GM18519 (cell line): Measurements from ENCODE around the gene CDH23.
A peak's percentile ranks its signal among the peaks of the same experiment; 100 is the strongest.

Experiments used
- ATAC-seq: cut with Tn5 transposase; IDR thresholded peaks from one replicate; pipeline ENCODE4 v1.9.1; 2021; ENCODE audit warnings: mild to moderate bottlenecking, moderate library complexity; ENCODE audit not compliant: unreplicated experiment, low FRiP score

The CDH23 gene

DNA sequence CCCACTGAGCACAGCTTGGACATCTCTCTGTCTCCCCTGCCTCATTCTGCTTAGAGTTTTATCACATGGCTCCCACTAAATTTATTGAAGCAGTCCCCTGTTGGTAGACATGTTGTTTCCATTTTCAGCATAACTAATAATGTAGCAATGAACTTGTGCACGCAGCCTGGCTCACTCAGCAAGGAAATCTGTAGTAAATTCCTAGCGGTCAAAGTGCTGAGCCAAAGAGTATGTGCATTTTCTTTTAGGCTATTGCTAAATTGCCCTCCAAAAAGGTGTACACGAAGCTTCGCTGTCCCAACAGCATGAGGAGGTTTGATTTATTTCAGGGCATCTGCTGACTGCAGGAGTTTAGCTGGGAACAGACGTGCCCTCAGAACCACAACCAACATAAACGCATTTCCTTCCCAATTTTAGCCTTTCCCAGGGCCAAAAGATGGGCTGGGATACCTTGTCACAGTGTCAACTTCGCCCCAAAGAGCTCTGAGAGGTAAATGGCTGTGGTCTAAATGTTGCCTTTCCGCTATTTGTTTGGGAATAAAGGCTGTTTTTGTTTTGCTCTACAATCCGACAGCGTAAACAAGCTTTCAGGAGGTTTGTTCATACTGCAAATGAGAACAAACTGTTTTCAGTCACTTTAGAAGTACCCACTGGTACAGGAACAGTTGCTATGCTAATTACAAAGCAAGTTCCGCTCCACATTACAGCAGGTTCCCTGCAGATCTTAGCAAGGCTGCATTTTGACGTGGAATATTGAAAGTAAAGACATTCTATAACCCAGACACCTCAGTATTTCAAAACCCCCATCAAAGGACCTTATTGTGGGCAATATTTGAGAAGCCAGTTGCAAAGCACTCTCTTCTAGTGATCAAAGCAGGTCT lies 359.8 kb downstream of the CDH23 start:
- no peak for ATAC-seq

DNA sequence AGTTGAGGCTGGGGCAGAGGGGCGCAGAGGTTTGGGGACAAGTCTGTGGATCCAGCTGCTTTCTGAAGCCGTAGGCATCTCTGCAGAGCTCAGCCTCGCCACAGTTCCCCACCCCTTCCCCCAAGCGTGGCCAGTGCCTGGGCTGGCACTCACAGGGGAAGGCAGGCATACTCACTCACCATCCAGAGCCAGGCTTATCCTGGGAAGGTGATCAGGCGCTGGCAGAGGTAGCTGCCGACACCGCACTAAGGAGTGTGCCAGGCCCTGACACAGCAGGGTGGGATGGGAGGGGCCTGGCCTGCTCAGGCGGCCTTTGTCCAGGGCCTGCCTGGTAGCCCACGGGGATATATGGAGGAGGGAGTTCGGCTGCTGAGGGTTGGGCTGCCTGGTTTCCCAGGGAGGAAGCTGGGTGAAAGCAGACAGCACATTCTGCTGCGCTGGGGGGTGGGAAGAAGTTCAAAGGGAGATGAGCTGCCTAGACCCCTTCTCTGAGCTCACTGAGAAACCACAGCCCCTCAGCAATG lies 360.7 kb downstream of the CDH23 start:
- no peak for ATAC-seq

DNA sequence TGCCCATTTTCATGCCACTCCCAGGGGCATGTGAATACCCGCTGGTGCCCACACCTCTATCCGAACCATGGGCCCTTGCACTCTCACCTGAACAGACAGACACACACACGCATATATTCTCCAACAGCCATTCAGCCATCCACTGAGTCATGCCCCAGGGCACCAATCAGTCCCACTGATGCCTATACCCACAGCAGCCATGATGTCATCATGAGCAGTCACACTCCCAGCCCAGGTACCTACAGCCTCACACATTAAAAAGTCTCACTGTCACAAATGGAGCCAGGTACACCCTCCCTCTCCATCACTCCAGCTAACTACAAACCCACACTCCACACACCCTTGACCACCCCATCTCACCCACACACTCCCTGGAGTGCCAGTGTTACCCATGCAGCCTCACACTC lies 364.4 kb downstream of the CDH23 start:
- no peak for ATAC-seq

DNA sequence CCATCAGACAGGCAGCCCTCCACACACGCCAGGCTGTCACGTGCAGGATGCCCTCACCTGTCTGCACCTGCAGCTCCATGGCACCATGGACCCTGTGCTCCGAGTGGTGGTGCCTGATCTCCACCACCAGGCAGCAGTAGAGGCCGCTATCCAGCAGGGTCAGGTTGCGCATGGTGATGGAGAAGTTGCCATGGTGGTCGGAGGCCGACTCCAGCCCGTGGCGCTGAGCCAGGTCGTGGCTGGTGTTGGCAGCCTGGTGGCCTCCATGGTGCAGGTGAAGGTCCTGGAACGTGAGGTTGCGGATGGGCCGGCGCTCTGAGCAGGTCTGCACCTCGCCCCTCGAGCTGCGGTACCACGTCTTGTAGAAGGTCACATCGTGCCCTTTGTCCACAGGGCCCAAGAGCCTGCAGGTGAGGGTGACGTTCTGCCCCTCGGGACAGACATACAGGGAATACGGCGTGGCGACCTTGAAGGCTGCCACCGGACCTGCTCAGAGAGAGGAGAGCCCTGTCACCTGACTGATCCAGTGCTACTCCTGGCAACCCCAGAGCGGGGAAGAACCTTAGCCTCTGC lies 364.9 kb downstream of the CDH23 start:
- no peak for ATAC-seq

DNA sequence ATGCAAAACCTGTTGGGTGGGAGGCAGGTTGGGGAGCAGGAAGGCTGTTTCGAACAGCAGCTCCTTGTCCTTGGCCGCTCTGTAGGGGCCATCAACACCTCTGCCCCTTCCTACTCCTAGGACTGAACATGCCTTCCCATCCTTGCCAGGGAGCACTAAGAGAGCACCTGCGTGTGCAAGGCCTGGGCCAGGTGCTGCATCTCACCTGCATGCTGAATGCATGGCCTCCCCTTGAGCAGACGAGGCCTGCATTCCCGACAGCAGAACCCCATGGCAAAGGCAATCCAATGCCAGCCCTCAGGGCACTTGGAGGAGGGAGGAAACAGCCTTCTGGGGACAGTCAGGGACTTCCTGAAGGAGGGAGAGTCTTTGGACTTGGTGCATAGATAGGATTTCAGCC lies 365.6 kb downstream of the CDH23 start:
- ATAC-seq = no peak

DNA sequence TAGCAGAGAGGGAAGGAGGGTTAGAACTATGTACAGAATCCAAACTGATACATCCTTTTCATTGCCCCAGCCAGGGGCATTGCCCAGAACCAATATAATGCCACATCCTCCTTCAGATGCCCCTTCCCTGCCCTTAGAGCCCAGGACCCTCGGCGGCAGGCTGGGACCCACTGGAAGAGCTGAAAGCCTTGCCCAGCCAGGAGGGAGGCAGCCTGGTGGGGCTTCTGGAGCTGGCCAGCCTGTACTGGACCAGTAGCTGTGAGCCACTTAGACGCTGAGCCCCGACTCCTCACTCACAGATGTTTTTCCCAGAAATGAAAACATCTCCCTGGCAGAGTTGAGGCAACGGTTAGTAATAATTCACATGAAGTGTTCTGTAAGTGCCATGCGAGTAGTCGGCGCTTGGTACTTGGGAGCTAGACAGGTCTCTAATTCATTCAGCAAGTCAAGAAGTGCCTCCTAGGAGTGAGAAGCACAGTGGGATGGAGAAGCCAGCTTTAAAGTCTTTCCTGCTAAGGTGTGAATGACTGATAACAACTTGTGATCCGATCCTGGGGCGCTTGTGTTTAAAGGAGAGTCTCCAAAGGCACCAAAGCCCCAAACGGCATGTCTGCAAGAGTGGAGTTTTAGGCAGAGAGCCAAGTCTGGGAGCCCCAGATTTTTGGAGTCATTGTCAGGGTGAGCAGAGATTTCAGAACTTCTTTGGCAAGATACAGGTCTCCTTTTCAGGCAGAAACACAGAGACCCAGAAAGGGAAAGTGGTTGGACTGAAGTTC lies 366.8 kb downstream of the CDH23 start:
- ATAC-seq = no peak

DNA sequence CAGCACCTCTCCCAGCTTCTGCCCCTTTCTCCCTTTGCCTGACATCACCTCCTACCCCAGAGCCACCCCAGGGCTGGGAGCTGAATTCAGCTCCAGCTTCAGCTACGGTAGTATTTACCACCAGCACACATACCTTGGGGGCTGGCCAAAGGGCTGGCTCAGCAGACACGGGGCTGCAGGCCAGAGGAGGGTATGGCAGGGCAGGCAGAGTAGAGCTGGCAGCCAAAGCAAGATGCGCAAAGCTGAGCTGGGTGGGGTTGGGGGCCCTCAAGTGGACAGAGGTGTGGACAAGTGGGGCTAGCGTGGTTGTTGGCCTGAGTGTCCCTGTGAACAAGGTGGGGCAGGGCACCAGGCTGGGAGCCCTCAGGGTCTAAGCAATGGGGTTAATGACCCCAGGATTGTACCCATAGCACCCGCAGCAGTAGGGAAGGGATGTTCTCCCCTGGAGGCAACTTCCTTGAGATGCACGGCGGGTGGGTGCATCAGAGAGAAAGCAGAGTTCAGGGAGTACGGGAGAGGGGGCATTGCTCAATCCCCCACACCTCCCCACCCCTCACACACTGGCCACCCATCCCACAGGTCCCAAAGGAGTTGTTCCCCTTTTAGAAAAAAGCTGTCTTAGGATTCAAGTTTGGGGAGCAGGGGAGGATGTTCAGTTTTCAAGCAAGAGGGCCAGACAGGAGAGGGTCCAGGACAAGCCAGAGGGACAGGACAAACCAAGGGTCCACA lies 368.6 kb downstream of the CDH23 start:
- no peak for ATAC-seq

DNA sequence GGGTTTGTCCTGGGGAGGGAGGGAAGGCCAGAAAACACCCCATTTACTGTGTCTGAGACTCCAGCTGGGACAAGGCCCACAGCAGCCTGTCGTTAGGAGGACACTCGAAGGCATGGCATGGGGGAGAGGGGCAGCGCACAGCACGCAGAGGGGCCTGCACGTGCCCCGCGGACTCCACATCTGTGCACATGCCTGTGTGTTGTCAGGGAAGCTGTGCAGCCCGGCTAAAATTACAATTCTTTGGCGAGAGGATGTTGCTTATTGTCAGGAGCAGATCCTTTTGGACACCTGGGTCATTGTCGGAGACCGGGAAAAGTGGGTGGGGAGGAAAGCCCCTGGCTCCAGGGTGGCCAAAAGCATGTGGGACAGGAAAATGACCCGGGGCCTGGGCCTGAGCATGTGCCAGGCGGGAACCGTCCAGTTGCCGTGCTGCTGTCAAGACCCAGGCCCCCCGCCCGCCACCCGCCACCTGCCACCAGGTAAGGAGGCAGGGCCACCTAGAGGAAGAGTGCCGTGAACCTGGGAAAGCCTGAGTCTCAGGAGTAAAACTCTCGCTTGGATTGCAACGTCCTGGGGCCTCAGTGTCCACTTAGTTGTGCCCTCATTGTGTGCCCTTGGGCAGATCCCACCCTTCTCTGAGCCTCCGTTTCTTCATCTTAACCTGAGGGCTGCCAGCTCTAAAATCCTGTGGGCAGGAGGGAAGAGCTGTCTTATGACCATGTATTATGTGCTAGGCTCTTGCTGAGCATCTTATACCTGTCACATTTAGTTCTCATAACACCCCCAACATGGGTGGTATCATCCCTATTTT lies 369.4 kb downstream of the CDH23 start:
- ATAC-seq = no peak

DNA sequence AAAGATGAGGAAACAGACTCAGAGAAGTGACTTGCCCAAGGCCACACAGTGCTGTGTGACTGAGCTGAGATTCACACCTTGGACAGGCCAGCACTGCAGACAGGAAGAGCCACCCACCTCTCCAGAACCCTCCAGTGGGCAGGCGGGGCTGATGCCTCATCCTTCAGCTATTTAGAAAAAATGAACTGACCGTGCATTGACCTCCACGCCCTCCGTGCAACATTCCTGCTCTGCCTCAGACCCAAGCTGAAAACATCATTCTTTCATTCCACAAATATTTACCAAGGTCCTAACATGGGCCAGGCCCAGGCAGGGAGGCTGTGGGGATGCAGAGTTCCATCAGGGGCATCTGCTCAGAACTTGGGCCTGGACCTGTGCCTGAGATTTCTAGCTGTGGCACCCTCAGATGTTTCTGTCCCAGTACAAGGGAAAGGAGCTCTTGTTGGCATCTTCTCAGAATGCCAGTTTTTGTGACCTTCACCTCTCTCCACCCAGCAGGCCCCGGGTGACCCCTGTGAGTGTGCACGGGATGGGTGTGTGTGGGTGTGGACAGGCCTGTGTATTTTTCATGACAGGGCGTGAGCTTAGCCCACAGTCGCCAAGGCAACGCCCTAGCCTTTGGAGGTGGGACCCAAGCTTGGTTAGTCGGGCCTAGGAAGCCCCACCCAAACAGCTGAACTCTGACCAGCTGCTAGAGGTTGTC lies 370.1 kb downstream of the CDH23 start:
- no peak for ATAC-seq

DNA sequence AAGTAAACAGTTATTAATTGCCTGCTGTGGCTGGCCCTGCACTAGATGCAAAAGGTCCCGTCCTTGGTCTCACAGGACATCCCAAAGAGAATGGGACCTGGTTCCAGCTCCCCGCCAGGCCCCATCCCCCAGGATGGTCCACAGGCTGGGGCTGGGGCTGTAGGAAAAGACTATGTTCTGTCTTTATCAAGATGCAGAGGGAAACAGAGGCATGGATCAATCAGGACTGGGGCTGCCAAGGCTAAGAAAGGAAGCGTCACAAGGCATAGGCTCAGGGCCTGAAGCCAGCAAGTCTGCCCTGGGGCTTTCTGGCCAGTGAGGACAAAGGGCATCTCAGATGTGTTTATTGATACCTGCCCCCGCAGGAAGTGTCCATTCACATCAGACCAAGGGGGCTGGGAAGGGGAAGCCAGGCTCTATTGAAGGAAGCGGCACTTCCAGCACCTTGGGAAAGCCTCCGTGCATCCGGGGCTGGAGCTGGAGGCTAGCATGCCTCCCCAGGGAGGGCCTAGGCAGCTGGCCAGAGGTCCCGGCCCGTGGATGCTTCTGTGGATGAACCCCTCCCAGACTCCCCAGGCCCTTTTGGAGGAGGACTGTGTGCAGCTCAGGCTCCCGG lies 370.8 kb downstream of the CDH23 start:
- ATAC-seq = no peak

DNA sequence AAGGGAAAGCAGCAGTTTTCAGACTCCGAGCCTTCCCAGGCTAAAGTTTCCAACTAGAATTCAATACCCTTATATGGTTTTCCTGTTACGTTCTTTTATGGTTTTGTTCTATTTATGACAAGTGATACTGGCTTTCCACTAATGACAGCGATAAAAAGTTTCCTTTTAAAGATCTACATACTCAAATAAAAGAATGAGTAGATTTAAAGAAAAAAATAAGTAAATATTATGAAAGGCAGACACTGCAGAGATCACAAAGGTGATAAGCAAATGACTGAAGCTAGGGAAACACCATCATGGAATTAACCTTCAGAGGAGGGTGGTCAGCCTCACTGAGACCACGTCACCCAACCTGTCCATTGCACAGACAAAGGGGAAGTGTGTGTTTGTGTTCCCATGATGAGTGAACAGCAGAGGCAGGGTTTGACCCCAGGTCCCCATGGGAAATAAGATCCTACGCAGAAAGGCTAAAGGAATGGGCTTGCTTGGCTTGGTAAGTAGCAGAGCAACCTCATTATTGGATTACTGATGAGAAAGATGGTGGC lies 372.6 kb downstream of the CDH23 start:
- peak; percentile 14 for ATAC-seq

DNA sequence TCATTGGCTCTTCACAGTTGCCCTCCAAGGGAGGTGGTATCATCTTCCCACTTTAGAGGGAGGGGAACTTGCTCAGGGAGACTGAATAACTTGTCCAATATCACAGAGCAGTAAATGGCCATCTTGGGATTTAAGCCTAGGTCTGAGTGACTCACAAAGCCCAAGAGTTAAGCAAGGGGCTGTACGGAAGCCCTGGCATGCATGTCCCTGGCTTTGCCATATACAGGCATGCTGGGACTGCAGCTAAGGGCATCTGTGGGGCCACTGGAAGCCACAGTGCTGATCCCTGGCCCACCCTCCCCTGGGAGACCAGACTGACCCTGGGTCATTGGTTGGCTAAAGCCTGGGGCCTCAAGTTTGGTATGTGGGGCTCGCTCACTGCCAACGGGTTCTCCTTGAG lies 373.5 kb downstream of the CDH23 start:
- no peak for ATAC-seq

DNA sequence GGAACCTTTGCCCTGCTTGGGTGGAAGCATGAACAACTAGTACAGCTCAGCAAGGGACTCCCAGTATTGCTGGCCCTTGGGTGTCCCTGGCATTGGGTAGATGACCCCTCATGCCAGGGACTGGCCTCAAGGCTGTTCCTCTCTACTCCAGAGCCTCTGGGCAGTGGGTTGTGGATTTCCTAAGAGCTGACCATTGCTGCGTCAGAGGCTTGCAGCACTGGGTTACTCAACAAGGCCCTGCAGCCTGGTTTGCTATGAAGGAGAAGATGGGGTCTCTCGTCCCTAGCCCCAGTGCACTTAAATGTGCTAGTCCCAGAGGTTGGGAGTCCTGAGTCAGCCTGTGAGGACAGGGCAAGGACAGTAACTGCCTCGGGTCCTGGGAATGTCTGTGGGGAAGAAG lies 374.1 kb downstream of the CDH23 start:
- ATAC-seq = no peak

DNA sequence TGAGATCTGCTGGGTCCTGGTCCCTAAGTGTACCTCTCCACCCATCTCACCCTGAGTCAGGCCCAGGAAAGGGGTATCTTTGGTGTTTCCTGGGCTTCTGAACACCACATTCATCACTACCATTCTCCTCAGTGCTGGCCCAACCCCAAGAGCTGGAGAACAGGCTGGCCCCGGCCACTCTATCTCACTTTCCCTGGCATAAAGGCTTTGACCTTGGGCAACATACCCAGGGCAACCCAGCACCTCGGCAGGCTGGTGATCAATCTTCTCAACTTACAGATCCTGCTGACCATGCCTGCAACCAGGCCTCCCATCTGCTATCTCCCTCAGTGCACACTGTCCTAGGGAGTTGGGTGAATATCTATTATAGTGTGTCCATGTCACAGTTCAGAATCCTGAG lies 374.5 kb downstream of the CDH23 start:
- no peak for ATAC-seq

DNA sequence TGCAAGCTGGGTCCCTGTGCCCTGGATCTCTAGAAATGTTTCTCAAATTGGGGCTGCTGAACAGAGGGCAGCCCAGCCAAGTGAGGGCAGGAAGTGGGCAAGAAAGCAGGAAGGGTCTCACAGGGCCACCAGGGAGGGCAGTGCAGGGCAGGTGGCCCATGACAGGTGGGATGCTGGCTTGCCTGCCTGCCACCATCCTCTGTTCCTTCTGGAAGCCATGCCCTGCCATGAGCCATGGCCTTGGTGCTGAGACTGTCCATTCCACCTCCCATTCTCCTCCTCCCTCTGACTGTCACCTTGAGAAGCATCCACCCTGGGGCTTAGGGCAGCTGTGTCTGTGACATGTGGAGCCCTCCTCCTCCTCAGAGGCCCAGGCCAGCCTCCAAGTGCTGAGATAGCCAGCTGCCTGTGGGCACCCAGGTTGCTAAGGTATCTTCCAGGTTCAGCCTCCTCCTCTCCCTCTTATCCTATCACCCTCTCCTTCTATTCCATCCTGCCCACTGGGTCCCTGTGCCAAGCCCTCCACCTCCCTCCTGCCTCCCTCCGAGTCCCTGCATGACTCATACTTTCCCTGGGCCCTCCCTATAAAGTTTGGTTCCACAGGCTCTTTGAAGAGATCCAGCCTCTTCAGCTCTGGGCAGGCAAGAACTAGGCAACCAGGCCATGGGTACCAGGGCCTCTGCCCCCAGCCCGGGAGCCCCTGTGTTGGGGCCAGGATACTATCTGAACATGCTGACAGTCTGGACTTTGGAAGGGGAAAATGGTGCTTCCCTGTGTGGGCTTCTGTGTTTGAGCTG lies 375.3 kb downstream of the CDH23 start:
- ATAC-seq = no peak

DNA sequence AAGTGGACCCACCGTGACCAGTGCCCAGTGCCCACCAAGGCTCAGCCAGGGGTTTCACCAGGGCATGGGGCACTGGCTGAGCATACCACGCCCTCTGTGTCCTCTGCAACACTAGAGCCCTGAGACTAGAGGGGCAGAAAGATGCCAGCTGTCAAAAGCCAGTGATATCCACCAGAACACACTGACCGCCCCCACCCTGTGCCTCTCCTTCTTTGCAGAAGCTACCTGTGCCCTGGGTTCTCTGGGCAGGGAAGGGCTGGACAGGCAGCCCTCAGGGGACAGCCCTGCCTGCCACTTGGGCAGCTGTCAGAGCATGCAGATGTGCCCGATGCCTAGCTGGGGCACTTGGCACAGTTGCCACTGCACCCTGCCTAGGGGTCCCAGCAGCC lies 376.1 kb downstream of the CDH23 start:
- no peak for ATAC-seq

DNA sequence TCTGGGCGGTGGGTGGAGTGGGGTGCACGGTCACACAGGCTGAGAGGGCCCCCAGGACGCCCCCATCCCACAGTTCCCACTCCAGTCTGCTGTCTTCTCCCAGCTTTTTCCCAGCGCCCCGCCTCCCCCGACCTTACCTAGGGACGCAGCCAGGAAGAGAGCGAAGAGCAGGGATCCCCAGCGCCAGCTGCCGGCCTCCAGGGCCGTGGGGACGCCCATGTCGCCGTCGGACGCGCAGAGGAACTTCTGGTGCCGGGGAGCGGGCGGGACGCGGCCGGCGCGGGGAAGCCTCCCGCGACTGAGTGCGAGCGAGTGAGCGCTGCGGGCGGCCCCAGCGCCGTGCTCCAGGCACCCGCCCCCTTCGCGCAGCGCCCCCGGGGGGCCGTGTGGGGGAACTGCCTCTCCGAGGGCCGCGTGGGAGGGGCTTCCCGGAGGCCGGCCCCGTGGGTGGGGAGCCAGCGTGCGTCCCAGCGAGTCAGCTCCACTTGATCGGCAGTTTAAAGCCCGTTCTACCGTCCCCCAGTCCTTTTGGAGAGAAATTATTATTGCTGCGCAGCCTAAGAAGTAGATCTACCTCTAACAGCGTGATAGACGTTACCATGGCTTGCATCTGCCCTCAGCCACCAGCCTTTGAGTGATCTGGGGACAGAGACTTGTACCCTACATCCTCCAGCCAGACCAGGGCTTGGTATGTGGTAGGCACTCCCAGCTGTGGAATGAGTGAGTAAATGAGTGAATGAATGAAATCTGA lies 376.7 kb downstream of the CDH23 start, which contains the start of gene VSIR:
TSS of gene VSIR (minus strand) at position 300 of the 751 bp plus-strand sequence. CDS start at position 219, 81 bp downstream.
- ATAC-seq = no peak
